GM21619 (cell line): ENCODE results near the gene VRK3.

Experiments used
- ATAC-seq: cut with Tn5 transposase; IDR thresholded peaks from one replicate; pipeline ENCODE4 v1.9.1; 2021; ENCODE audit not compliant: unreplicated experiment

Gene VRK3

GRCh38 chr19:50036908-50037307 lies 11.7 kb upstream of the VRK3 start:
- no peak for ATAC-seq

- no peak for ATAC-seq
These were observed 5.8 kb upstream of the VRK3 start for GRCh38 chr19:50030937-50031336.

- ATAC-seq, result no peak
These were observed 5.1 kb upstream of the VRK3 start for GRCh38 chr19:50030225-50030624.

- no peak for ATAC-seq
These were observed 1.4 kb upstream of the VRK3 start for GRCh38 chr19:50026550-50026906.

DNA sequence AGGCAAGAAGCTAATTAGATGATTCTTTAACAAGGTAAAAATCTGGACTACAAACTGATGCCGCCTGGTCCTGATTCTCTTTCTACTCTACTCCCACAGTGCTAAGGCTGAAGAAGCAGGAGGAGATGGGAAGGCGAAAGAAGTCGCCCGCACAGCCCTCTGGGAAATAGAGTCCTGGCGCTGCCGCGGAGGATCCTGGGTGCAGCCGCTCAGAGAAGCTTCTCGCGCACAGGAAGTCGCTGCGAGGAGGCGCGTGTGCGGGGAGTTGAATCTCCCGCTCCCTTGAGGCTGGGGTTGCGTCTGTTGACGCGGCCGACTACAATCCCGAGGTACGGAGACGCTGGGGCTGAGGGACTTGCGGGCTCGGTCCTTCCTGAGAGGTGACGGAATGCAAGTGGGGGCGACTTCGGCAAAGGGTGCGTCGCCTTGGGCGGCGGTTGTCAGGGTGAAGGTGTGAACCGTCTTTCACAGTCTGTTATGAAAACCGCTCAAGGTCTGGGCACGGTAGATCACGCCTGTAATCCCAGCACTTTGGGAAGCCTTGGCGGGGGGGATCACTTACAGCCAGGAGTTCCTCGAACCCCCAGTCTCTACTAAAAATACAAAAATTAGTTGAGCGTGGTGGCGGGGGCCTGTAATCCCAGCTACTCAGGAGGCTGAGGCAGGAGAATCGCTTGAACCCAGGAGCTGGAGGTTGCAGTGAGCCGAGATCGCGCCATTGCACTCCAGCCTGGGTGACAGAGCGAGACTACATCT lies 800 bp upstream of the VRK3 start, which contains the start of gene ZNF473:
TSS of gene ZNF473 (plus strand) at position 212 of the 756 bp plus-strand sequence. CDS start 5,078 bp downstream, outside the sequence.
- ATAC-seq, result peak; percentile 58

- ATAC-seq, result no peak
These were observed 502 bp downstream of the VRK3 start for GRCh38 chr19:50024719-50025021.

GRCh38 chr19:50022823-50023222 lies 2.3 kb downstream of the VRK3 start:
- ATAC-seq, result no peak

DNA sequence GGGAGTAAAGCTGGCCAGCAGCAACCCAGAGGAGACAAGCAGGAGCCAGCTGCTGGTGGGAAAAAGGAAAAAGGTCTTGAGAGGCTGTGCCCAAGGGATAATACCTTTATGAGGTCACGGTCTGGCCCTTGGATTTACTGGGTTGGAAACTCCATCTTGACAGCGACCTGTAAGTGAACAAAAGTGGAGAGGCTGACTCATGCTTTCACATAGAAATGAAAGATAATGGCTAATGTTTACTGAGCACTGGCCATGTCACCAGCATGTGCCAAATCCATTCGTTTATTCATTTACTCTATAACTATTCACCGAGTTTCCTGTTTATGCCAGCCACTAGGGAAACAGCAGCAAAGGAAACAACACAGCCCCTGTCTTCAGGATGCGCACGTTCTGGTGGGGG lies 4.7 kb downstream of the VRK3 start:
- ATAC-seq, result no peak

- ATAC-seq, result no peak
These were observed 8.9 kb downstream of the VRK3 start for GRCh38 chr19:50016225-50016807.

DNA sequence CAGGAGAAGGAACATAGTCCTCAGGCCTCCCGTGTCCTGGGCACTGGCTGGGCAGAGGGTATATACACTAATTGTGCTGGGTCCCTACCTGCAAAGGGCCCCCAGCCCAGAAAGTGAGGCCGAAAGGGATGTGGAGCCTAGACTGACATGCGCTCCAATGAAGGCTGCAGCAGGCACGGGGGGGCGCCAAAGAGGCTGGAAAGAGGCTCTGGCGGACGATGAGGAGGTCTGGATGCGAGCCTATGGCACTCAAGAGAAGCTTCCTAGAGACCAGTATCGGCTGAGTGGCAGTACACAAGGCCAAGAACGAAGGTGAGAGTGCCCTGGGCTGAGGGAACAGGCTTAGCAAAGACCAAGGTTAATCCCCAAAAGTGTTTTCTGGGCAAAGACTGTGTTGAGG lies 16.6 kb downstream of the VRK3 start:
- ATAC-seq, result no peak

GRCh38 chr19:50007947-50008346 lies 17.2 kb downstream of the VRK3 start:
- no peak for ATAC-seq

DNA sequence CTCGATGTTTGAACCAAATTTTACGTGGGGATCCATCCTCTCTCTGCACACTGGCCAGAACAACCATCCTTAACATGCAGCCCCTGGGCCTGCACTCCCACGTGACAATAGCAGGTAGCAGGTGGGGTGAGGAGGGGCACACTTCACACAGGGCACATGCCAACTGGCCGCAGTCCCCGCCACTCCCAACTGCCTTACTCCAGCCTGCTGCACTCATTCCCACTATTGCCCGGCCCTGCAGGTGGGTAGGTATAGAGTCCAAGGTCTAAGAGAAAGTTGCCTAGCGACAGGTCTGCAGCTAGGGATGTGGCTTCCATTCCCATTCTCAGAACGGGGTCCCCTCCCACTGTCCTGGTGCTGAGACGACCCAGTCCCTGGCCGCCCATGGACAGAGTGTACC lies 18.0 kb downstream of the VRK3 start:
- no peak for ATAC-seq

DNA sequence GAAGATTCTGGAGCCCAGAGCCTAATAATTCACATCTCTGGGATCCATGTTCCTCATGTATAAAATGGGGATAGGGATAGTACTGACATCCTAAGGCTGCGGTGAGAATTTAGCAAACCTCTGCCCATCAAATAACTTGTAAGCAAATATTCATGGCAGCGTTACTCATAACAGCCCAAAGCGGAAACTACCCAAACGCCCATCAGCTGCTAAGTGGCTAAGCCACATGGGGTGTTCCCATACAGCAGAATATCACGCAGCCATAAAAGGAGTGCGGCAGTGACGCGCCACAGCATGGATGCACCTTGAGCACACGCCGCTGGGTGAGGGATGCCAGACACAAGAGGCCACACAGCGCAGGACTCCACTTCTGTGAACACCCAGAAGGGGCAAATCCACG lies 19.7 kb downstream of the VRK3 start:
- ATAC-seq, result no peak

DNA sequence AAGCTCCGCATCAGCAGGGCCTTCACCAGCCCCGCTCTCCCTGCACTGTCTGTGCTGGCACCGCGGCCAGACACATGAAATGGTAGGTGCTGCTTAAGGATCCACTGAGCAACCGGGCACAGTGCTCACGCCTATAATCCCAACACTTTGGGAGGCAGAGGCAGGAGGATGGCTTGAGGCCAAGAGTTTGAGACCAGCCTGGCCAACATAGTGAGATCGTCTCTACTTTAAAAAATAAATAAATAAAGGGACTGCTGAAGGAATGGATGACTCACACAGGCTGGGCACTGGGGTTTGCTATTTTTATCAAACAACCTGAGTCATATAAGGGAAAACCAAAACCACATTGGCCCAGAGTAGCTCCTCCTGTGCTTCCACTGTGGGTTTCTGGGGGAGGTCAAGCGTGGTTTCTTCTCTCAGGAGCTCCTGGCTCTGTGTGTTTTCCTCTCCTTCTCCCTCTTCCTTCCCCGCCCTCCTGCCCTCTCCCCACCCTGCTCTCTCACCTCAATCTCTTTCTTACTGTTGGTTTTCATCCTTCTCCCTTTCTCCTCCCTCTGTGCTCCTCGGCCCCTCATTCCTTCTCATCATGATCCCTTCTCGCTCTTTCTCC lies 21.3 kb downstream of the VRK3 start:
- no peak for ATAC-seq

- no peak for ATAC-seq
These were observed 21.9 kb downstream of the VRK3 start for GRCh38 chr19:50003254-50003788.

DNA sequence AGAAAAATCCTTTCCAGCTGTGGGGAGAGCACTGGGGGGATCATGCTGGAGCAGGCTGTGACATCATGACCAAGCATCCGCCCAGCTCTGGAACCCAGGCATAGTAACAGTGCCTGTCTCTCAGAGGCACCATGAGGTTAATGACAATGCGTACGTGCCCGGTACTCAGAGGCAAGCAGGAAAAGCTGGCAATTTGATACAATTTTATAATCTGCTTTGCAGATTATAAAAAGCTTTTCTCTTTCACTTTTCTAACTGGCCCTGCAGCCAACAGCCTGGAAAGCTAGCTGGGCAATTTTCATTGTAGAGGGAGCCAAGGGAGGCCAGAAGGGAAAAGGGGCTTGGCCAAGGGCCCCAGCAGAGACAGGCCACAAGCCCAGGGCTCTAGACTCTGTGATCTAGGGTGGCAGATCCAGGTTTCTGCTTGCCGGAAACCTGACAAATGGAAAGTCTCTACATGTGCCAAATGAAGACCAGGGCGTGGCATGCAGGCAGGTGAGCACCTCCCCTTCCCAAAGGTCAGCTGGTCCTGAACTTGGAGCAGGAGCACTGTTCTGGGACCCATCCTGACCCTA lies 22.7 kb downstream of the VRK3 start:
- ATAC-seq, result no peak

- ATAC-seq, result no peak
These were observed 23.4 kb downstream of the VRK3 start for GRCh38 chr19:50001775-50002174.

- no peak for ATAC-seq
These were observed 24.2 kb downstream of the VRK3 start for GRCh38 chr19:50000841-50001557.

- ATAC-seq, result no peak
These were observed 24.9 kb downstream of the VRK3 start for GRCh38 chr19:50000038-50000840.

DNA sequence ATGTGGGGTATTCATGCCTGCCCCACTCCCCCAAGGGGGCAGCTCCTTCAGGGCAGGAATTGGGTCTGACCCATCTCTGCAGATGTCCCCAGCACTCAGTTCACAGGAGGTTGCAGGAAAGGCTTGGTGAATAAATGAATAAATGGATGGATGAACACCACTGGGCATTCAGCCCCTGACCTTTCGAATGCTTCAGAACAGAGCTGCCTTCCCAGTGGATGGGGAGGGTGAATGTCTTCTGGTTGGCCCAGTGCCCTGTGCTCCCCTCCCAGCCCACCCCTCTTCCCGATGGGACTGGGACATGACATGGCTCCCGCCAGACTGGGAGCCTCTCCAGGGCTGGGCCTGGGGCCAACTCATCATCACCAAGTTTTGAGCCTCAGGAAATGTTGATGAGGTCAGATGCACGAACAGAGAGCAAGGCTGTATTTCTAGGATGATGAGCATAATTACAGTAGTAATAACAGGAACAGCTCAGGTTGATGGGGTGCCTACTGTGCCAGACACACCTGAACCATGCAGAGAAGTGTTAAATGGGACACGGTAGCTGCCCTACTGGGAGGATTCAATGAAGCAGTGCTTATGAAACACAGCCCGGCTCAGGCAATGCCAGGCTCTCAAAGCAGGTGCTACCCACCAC lies 25.7 kb downstream of the VRK3 start:
- no peak for ATAC-seq
